GM19452 (cell line): ENCODE data around the gene MRPL43.
A peak's percentile ranks its signal among the peaks of the same experiment; 100 is the strongest.

Experiments used
- ATAC-seq: cut with Tn5 transposase; IDR thresholded peaks from one replicate; pipeline ENCODE4 v1.9.1; 2021; ENCODE audit not compliant: unreplicated experiment

The MRPL43 gene

GRCh38 chr10:101005361-101005760 is 18.1 kb upstream of the MRPL43 start:
- no peak for ATAC-seq

GRCh38 chr10:101003639-101004206 is 16.4 kb upstream of the MRPL43 start:
- ATAC-seq, result no peak

GRCh38 chr10:101002456-101002855 is 15.2 kb upstream of the MRPL43 start:
- ATAC-seq, result no peak

- ATAC-seq, result no peak
Observed at GRCh38 chr10:101001659-101002035, 14.3 kb upstream of the MRPL43 start.

GRCh38 chr10:101000915-101001658 is 13.8 kb upstream of the MRPL43 start:
- no peak for ATAC-seq

- no peak for ATAC-seq
Observed at GRCh38 chr10:101000127-101000914, 13.0 kb upstream of the MRPL43 start.

GRCh38 chr10:100999742-101000126 is 12.4 kb upstream of the MRPL43 start, which contains the start of gene LZTS2:
LZTS2 (plus strand) TSS chr10:100999808; CDS start chr10:101002539, 2,731 bp downstream.
- ATAC-seq, result no peak

- peak; percentile 53 for ATAC-seq
Observed at GRCh38 chr10:100998991-100999741, 11.9 kb upstream of the MRPL43 start.

GRCh38 chr10:100998183-100998990 is 11.1 kb upstream of the MRPL43 start:
- peak; percentile 30 for ATAC-seq

- ATAC-seq, result no peak
Observed at GRCh38 chr10:100997360-100998182, 10.3 kb upstream of the MRPL43 start.

- ATAC-seq, result no peak
Observed at GRCh38 chr10:100996678-100997359, 9.5 kb upstream of the MRPL43 start.

- no peak for ATAC-seq
Observed at GRCh38 chr10:100995181-100995580, 7.9 kb upstream of the MRPL43 start.

GRCh38 chr10:100993986-100994708 is 6.8 kb upstream of the MRPL43 start:
- no peak for ATAC-seq

GRCh38 chr10:100989088-100989487 is 1.8 kb upstream of the MRPL43 start:
- no peak for ATAC-seq

- no peak for ATAC-seq
Observed at GRCh38 chr10:100988166-100988565, 869 bp upstream of the MRPL43 start.

GRCh38 chr10:100987685-100988049 is 370 bp upstream of the MRPL43 start:
- ATAC-seq, result no peak

GRCh38 chr10:100986623-100986951 is 710 bp downstream of the MRPL43 start:
- ATAC-seq, result no peak

- no peak for ATAC-seq
Observed at GRCh38 chr10:100985336-100985735, 2.0 kb downstream of the MRPL43 start.
